22Rv1 (cell line): ENCODE results near the gene ERF.

Experiments
- ZFX ChIP-seq: fragments of 450-650 bp; IDR thresholded peaks from 2 replicates; pipeline ENCODE4 v1.6.1; 2017; ENCODE audit warnings: antibody characterized with exemption, borderline replicate concordance
- TF ChIP-seq, protein P1 (sequence below): fragments of 450-650 bp; IDR thresholded peaks from 2 replicates; pipeline ENCODE4 v1.5.1; 2017; ENCODE audit warnings: mild to moderate bottlenecking

DNA sequence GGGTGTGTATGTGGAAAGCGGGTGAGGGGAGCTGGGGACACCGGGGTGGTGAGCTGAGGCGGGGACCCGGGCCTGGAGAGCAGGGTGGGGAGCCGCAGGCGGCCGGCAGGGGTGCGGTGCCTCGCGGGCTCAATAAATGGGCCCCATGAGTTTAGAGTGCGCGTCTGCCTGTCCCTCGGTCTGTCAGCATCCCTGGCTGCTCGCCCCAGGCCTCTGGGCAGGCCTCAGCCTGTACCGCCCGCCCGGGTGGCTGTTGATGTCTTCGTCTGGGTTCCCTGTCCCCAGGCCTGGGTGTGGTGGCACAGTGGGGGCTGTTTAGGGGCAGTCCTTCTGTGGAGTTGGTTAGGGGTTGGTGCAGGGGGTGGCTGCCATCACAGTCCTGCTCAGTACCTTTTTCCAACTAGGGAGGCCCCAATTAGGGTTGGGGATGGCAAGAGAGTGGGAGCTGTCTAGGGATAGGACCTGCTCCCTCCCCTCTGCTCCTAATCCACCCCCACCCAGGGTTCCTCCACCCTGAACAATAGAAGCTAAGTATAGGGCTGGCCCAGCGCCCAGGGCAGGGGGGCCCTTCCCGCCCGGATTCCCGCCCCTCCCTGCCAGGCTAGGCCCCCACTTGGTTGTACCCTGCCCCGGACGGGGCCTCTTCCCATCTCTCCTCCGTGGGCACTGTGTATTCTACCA is 26.4 kb upstream of the ERF start:
- TF ChIP-seq, protein P1, sequence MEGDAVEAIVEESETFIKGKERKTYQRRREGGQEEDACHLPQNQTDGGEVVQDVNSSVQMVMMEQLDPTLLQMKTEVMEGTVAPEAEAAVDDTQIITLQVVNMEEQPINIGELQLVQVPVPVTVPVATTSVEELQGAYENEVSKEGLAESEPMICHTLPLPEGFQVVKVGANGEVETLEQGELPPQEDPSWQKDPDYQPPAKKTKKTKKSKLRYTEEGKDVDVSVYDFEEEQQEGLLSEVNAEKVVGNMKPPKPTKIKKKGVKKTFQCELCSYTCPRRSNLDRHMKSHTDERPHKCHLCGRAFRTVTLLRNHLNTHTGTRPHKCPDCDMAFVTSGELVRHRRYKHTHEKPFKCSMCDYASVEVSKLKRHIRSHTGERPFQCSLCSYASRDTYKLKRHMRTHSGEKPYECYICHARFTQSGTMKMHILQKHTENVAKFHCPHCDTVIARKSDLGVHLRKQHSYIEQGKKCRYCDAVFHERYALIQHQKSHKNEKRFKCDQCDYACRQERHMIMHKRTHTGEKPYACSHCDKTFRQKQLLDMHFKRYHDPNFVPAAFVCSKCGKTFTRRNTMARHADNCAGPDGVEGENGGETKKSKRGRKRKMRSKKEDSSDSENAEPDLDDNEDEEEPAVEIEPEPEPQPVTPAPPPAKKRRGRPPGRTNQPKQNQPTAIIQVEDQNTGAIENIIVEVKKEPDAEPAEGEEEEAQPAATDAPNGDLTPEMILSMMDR, result no peak
- no peak for TF ChIP-seq ZFX
